ENCODE data around the gene GFI1. TPM values are rescaled to one million over a fixed set of nuclear protein-coding genes. Genes with fewer than 3 reads are reported as not detected.

Gene GFI1
- total and polyA plus RNA-seq, 2 of the 13 experiments (the other 11 are each of a cell fraction or from before 2014, with no cell fraction given), result 10.3 to 10.5 TPM

DNA sequence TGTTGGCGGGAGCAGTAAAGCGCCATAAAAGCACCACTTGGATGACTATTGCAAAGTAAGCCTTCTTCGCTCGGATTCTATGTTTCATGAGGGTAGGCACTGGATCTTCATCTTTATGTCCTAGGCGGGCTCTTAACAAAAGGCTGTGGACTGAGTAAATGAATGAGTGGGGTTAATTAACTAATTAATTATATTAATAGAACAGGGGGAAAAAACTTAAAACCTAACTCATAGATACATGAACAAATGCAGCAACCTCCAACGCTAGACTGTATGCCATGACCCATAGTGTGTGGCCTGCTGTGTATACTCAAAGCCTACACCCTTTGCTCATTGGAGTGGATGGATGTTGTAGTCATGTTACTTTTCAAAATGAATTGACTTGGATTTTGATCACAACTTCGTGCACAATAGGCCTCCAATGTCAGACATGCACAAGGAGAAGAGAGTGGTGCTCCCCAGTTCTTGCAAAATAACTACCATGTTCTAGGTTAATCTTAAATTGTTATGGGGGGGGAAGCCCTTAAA lies 417 bp upstream of the GFI1 start:
- ATAC-seq (no peak), FAIRE-seq (peak; percentile 18), DNase-seq (ENCODE audit: low spot score) (no peak)
- H3K9ac ChIP-seq (ENCODE audit: insufficient read depth, low read depth, low read length), result peak overlapping the region; percentile 78
- in situ Hi-C loops (cut with HindIII; ENCODE audit: extremely low pct_ligation_motif_present, low pct_unique_long_range_greater_than_20kb), result no loop called here
- CTCF ChIA-PET (ENCODE audit: low intra/inter-chr PET ratio, low total read pairs), result interaction anchor here (1.4 kb wide), 1 partner anchor 136 kb away, joined by 4 read pairs; no protein-coding TSS in a partner anchor
- H3K4me2 ChIP-seq (ENCODE audit: low read depth, low read length), result peak overlapping the region; percentile 80
- WGBS (ENCODE audit: low lambda C conversion rate), result 26% methylated on average over 7 of the region's 7 CpGs
- TF ChIP-seq ZNF136 (CRISPR knock-in tag; IDR thresholded peaks at IDR 0.05; ENCODE audit: low read depth) (no peak), TBX2 (CRISPR knock-in tag; IDR thresholded peaks at IDR 0.05; ENCODE audit: borderline replicate concordance) (peak; percentile 5; the same call in 1 of the 2 replicates), ZFP36L1 (CRISPR knock-in tag; IDR thresholded peaks at IDR 0.05) (peak; percentile 40; the same call in 1 of the 2 replicates), SALL2 (CRISPR knock-in tag; IDR thresholded peaks at IDR 0.05) (no peak), POLR2G (IDR thresholded peaks at IDR 0.05; ENCODE audit: low read depth, low read length) (0 out of 2 replicates have a peak, but pooled peaks have one; percentile 28), XRCC5 (optimal IDR thresholded peaks at IDR 0.05; ENCODE audit: low read length) (peak; percentile 15), ASH2L (IDR thresholded peaks at IDR 0.05; ENCODE audit: insufficient read length, low read depth, low read length) (peak; percentile 2), MAFK (conservative IDR thresholded peaks at IDR 0.05 in 1 of 2, IDR thresholded peaks at IDR 0.05 in 1 of 2; ENCODE audit: low read length in 2 of 2) (no peak)
- POLR2A ChIA-PET, result interaction anchor here (1.1 to 3.8 kb wide), 4 partner anchors 10 to 51 kb away, joined by 3 to 26 read pairs (median 20); no protein-coding TSS in a partner anchor
- BruUV-seq (replicated peaks), result TSS peak; percentile 77
- H2AFZ ChIP-seq (ENCODE audit: low read length), result peak overlapping the region; percentile 78
- intact Hi-C loops (cut with micrococcal nuclease; ENCODE audit: unreplicated experiment), result loop anchor here (2.0 kb wide), 2 partner anchors 18 to 50 kb away; no protein-coding TSS in a partner anchor
- H3K27ac ChIP-seq (ENCODE audit: extremely low read length, insufficient read depth, low read length), result peak overlapping the region; percentile 77
- peaks cover 27% of the 10 kb centered on the region for H3K4me1 ChIP-seq (ENCODE audit: insufficient read depth, low read length)
- H3K4me3 ChIP-seq (replicated peaks in 1 of 3; ENCODE audit: insufficient read depth in 1 of 3, low read depth in 2 of 3, low read length in 3 of 3), result peak overlapping the region; percentile 66 to 87 (median 68); a peak in 5 of 6 replicates
- no peaks in the 10 kb centered on the region for H3K36me3 ChIP-seq (replicated peaks in 1 of 2; ENCODE audit: control insufficient read depth in 1 of 2, insufficient read depth in 2 of 2, low read length in 2 of 2)
- no peaks in the 10 kb centered on the region; a peak in 2 of 5 replicates for H3K27me3 ChIP-seq (ENCODE audit: control insufficient read depth in 1 of 2, insufficient read depth in 2 of 2, low read length in 2 of 2)
- no peaks in the 10 kb centered on the region for H4K20me1 ChIP-seq (ENCODE audit: insufficient read depth, low read length)
- no peaks in the 10 kb centered on the region for H3K79me2 ChIP-seq (ENCODE audit: insufficient read depth, low read length)
- no peaks in the 10 kb centered on the region for H3K9me3 ChIP-seq (ENCODE audit: low read length)

Measured in HepG2 (cell line).